Prostate gland (tissue), 2 donors: ENCODE results near the gene THRB. TPM values are rescaled to one million over a fixed set of nuclear protein-coding genes. Genes with fewer than 3 reads are reported as not detected.

ENCODE experiments used
- DNase-seq: peaks from one replicate; pipeline ENCODE4 v3.0.0-alpha.2; 2019; ENCODE audit warnings: low spot score
- H3K27ac ChIP-seq, 2 donors: fragments of 200-600 bp; sonication (generic); 2 replicates each; pipeline ENCODE4 v1.5.1; 2017 to 2019
- H3K27me3 ChIP-seq: fragments of 200-600 bp; sonication (generic); replicated peaks from 2 replicates; pipeline ENCODE4 v1.5.1; 2019; ENCODE audit not compliant: insufficient read depth
- H3K36me3 ChIP-seq, 2 donors: fragments of 200-600 bp; sonication (generic); 1 replicate in 1 of 2; 2 replicates in 1 of 2; pipeline versions ENCODE4 v1.5.1 to v1.8.1; 2017 to 2019
- H3K4me1 ChIP-seq: fragments of 200-600 bp; sonication (generic); replicated peaks from 2 replicates; pipeline ENCODE4 v1.5.1; 2019
- H3K4me3 ChIP-seq, 2 donors: fragments of 200-600 bp; sonication (generic); 2 replicates each; pipeline ENCODE4 v1.5.1; 2017 to 2019
- H3K9me3 ChIP-seq: fragments of 200-600 bp; sonication (generic); 2 replicates; pipeline ENCODE4 v1.5.1; 2017
- POLR2A ChIP-seq: fragments of 450-650 bp; IDR thresholded peaks from one replicate; pipeline ENCODE4 v1.6.1; 2016; ENCODE audit warnings: antibody characterized with exemption, mild to moderate bottlenecking
- POLR2AphosphoS5 ChIP-seq: sonication (generic); formaldehyde crosslinking; IDR thresholded peaks from one replicate; pipeline ENCODE4 v1.6.1; 2017; ENCODE audit warnings: antibody characterized with exemption
- WGBS: methylation state at CpG from one replicate; pipeline ENCODE4 v1.1.5; 2018; 5-methylcytosine and 5-hydroxymethylcytosine counted together
- intact Hi-C: fragments of 100-400 bp; cut with DNase I; formaldehyde crosslinking; loops from one replicate; pipeline ENCODE4 v1.14.2; 2022
- total RNA-seq, 2 donors: library from RNA; depleted of rRNA; stranded (reverse); fragments of >200 nt; gene quantifications; one replicate each; pipeline ENCODE4 v1.1.0, GENCODE V29; 2016
- TF ChIP-seq, protein P1 (sequence below), 4 experiments: fragments of 200-600 bp in 2 of 4; fragments of 450-650 bp in 2 of 4; sonication (generic) in 2 of 4; IDR thresholded peaks; 1 replicate in 3 of 4; 2 replicates in 1 of 4; pipeline ENCODE4 v1.5.1; 2016 to 2019; ENCODE audit warnings: antibody characterized with exemption in 4 of 4, mild to moderate bottlenecking in 2 of 4, moderate library complexity in 2 of 4

The THRB gene
- total RNA-seq, 2 donors from 2014 or later: 13.0 to 39.6 TPM

- no peaks in the 10 kb centered on the region for H3K36me3 ChIP-seq
- H3K27ac ChIP-seq: no peak overlapping the region
- TF ChIP-seq, protein P1, sequence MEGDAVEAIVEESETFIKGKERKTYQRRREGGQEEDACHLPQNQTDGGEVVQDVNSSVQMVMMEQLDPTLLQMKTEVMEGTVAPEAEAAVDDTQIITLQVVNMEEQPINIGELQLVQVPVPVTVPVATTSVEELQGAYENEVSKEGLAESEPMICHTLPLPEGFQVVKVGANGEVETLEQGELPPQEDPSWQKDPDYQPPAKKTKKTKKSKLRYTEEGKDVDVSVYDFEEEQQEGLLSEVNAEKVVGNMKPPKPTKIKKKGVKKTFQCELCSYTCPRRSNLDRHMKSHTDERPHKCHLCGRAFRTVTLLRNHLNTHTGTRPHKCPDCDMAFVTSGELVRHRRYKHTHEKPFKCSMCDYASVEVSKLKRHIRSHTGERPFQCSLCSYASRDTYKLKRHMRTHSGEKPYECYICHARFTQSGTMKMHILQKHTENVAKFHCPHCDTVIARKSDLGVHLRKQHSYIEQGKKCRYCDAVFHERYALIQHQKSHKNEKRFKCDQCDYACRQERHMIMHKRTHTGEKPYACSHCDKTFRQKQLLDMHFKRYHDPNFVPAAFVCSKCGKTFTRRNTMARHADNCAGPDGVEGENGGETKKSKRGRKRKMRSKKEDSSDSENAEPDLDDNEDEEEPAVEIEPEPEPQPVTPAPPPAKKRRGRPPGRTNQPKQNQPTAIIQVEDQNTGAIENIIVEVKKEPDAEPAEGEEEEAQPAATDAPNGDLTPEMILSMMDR (IDR thresholded peaks at IDR 0.05): no peak
- no peak for TF ChIP-seq POLR2A
- TF ChIP-seq POLR2AphosphoS5: no peak
- 90% methylated on average over 2 of the region's 2 CpGs for WGBS
- no peak for DNase-seq
- H3K9me3 ChIP-seq: no peaks in the 10 kb centered on the region
- intact Hi-C loops: no loop called here
- no peak overlapping the region for H3K4me3 ChIP-seq
- no peaks in the 10 kb centered on the region for H3K4me1 ChIP-seq
- no peaks in the 10 kb centered on the region for H3K27me3 ChIP-seq
These were observed 268.3 kb downstream of the THRB start for GRCh38 chr3:24226397-24226796.

DNA sequence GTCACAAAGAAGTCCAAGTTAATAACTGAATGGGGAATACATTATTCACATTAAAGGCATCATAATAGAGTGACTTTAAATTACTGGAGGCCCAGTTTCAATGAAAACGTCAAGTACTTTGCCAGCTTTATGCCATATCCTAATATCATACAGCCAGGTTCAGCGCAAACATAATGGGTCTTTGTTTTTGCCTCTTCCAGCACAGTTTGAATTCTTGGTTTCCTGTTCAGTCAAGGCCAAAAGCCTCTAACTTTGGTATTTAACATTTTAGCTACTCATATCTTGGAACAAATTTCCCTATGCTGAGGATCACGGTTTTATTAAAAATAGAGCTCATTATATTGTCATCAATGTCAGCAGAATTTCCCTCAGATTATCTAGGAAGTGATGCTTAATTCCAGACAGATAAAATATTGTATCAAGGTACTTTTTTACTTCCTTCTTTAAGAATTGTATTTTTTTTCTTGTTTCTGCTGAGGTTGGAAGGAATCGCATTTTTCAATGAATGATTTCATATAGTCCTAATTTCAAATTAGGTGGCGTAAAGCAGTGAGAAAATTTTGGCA is 269.2 kb downstream of the THRB start:
- 40% methylated on average over 5 of the region's 5 CpGs for WGBS
- no peaks in the 10 kb centered on the region for H3K4me1 ChIP-seq
- H3K27ac ChIP-seq: no peak overlapping the region
- H3K9me3 ChIP-seq: no peaks in the 10 kb centered on the region
- no peak for DNase-seq
- H3K4me3 ChIP-seq: no peak overlapping the region
- TF ChIP-seq, protein P1 (IDR thresholded peaks at IDR 0.05): no peak
- TF ChIP-seq POLR2A: no peak
- no peak for TF ChIP-seq POLR2AphosphoS5
- no peaks in the 10 kb centered on the region for H3K36me3 ChIP-seq
- intact Hi-C loops: no loop called here
- no peaks in the 10 kb centered on the region for H3K27me3 ChIP-seq

- H3K27ac ChIP-seq: no peak overlapping the region
- no peak overlapping the region for H3K4me3 ChIP-seq
- no peaks in the 10 kb centered on the region for H3K9me3 ChIP-seq
- H3K27me3 ChIP-seq: no peaks in the 10 kb centered on the region
- DNase-seq: no peak
- no peaks in the 10 kb centered on the region for H3K36me3 ChIP-seq
- 78% methylated on average over 4 of the region's 4 CpGs for WGBS
- H3K4me1 ChIP-seq: no peaks in the 10 kb centered on the region
- TF ChIP-seq POLR2AphosphoS5 (no peak), POLR2A (no peak)
- TF ChIP-seq, protein P1 (IDR thresholded peaks at IDR 0.05): no peak
- intact Hi-C loops: no loop called here
These were observed 269.8 kb downstream of the THRB start for GRCh38 chr3:24224666-24225384.

DNA sequence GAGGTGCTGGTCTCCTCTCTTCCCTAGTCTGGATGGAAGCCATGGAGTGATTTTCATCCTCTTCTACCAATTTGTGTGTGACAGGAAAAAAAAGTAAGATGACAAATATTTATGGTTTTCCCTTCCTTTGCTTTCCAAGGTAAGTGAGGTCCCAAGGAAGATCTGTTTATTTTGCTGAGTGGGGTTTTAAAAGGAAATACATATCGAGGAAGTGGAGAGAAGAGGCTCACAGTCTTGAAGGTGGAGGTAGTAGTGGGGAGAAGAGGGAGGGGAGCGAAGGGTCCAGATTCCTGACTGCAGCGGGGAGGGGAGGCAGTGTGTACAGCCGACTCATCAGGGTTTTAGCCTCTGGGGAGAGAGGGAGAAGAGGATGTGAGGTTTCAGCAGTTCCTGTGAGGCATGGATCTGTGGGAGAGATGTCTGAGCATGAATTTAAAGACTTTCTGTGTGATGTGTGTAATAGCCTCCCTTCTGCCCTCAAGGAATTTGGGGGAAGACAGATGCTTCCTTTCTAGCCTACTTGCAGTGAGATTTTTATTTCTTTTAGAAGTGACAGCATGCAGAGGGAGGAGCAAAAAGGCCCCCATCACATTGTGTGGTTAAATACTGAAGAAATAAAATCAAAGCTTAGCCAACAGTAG is 272.4 kb downstream of the THRB start:
- Histone ChIP-seq H3K9me3 (no peaks in the 10 kb centered on the region), H3K4me1 (no peaks in the 10 kb centered on the region), H3K27ac (no peak overlapping the region), H3K36me3 (no peaks in the 10 kb centered on the region), H3K4me3 (no peak overlapping the region), H3K27me3 (no peaks in the 10 kb centered on the region)
- intact Hi-C loops: no loop called here
- TF ChIP-seq POLR2AphosphoS5: no peak
- TF ChIP-seq, protein P1 (IDR thresholded peaks at IDR 0.05): no peak
- TF ChIP-seq POLR2A: no peak
- DNase-seq: no peak
- WGBS: 69% methylated on average over 4 of the region's 4 CpGs
